OCI-LY7 (cell line): Measurements from ENCODE around the gene STXBP5.

Source experiments
- EZH2phosphoT487 ChIP-seq: fragments of 200-600 bp; sonication (generic); IDR thresholded peaks from 2 replicates; pipeline ENCODE4 v1.6.1; 2018; ENCODE audit warnings: low read depth, borderline replicate concordance, mild to moderate bottlenecking, mixed run types, antibody characterized with exemption, low read length, moderate library complexity, mixed read lengths
- TF ChIP-seq, protein P1 (sequence below): fragments of 200-600 bp; sonication (generic); conservative IDR thresholded peaks from 2 replicates; pipeline ENCODE4 v1.5.1; 2014; ENCODE audit warnings: mild to moderate bottlenecking, antibody characterized with exemption, low read length, moderate library complexity, mixed read lengths

DNA sequence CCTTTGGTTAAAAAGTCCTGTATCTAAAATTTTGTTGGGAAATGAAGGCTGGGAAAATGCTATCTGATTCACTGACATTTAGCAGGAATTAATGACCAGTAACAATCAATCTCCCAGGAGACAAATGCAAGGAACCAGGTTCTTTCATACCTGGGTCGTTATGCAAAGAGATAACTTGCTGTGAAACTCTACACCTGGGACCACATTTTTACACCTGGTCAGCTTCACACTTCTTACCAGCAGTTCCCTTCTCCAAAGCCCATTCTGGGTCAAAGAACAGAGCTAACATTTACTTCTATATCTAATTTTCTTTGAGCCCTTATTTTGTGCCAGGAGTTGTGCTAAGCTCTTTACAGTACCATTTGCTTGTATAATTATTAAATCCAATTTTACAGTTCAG lies 27.4 kb upstream of the STXBP5 start:
- TF ChIP-seq, protein P1, sequence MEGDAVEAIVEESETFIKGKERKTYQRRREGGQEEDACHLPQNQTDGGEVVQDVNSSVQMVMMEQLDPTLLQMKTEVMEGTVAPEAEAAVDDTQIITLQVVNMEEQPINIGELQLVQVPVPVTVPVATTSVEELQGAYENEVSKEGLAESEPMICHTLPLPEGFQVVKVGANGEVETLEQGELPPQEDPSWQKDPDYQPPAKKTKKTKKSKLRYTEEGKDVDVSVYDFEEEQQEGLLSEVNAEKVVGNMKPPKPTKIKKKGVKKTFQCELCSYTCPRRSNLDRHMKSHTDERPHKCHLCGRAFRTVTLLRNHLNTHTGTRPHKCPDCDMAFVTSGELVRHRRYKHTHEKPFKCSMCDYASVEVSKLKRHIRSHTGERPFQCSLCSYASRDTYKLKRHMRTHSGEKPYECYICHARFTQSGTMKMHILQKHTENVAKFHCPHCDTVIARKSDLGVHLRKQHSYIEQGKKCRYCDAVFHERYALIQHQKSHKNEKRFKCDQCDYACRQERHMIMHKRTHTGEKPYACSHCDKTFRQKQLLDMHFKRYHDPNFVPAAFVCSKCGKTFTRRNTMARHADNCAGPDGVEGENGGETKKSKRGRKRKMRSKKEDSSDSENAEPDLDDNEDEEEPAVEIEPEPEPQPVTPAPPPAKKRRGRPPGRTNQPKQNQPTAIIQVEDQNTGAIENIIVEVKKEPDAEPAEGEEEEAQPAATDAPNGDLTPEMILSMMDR: no peak
- TF ChIP-seq EZH2phosphoT487: no peak
